HPDE6-E6E7 (cell line): Measurements from ENCODE around the gene OR6C75.
"Not testable (repeated sequence)": the region's sequence is repeated elsewhere in the genome, so short reads cannot be mapped to it uniquely, and the experiment has no call there.

Experiments
- DNase-seq: peaks from one replicate; pipeline ENCODE4 v3.0.0; 2011; ENCODE audit warnings: missing footprints; ENCODE audit errors: extremely low spot score

The OR6C75 gene

GRCh38 chr12:55362675-55363074 lies at the start of gene OR6C75:
TSS of gene OR6C75 (plus strand) at chr12:55362975. CDS start at chr12:55365111, 2,136 bp downstream.
- DNase-seq = no peak

GRCh38 chr12:55314043-55314442 lies 48.7 kb upstream of the OR6C75 start, which contains the start of gene OR6C1:
TSS of gene OR6C1 (plus strand) at chr12:55314343. CDS start at chr12:55320600, 6,257 bp downstream.
- DNase-seq = no peak

DNA sequence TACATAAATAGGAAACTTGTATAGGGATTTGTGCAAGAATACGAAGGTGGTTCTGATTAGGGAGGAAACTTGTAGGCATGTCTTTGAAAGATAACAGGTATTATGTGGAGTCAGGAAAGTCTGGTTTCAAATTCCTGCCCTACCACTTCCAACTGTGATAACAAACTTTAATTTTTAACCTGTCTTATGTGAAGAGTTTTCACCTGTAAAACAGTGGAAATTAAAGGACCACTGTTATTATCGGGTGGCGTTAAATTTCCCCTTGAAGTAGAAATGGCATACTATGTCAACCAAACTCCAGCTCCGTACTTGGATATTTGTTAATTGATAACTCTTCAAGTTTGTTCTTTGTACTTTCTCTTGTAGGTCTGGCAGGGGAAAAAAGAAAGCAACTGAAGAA lies 42.6 kb upstream of the OR6C75 start:
- DNase-seq = no peak

DNA sequence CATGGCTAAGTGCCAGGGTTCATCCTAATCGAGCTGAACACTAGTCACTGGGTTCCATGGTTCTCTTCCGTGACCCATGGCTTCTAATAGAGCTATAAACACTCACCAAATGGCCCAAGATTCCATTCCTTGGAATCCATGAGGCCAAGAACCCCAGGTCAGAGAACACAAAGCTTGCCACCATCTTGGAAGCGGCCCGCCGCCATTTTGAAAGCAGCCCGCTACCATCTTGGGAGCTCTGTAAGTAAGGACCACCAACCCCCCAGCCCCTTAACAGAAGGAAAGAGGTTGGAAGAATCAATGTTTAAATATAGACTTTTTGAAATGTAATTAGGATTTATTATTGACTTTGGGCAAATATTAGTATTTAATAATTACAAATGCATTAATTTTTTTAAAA lies 37.0 kb upstream of the OR6C75 start:
- DNase-seq = not testable (repeated sequence)

- DNase-seq = no peak
Observed at GRCh38 chr12:55330446-55330845, 32.3 kb upstream of the OR6C75 start, which contains the start of gene OR6C3. TSS of gene OR6C3 (plus strand) at chr12:55330746. CDS start at chr12:55331701, 955 bp downstream.

DNA sequence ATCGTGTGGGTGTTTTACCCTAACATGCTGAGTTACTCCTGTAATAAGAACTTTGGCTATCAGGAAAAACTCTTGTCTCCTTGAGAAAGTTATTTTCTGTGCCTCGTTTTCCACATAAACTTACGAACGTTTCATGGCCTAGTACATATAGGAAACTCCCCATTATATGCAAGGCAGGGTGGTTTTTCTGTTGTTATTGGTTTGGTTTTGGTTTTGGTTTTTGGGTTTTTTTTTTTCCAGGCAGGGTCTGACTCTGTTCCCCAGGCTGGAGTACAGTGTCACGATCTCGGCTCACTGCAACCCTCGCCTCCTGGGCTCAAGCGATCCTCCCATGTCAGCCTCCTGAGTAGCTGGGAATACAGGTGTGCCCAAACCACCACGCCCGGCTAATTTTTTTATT lies 26.8 kb upstream of the OR6C75 start:
- no peak for DNase-seq

DNA sequence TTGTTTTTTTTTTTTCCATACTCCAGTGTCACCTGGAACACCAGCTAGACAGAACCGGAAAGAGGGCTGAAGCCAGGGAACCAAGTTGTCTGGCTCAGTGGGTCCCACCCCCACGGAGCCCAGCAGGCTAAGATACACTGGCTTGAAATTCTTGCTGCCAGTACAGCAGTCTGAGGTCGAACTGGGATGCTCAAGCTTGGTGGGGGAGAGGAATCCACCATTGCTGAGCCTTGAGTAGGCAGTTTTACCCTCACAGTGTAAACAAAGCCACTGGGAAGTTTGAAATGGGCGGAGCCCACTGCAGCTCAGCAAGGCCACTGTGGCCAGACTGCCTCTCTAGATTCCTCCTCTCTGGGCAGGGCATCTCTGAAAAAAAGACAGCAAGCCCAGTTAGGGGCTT lies 7.4 kb upstream of the OR6C75 start:
- not testable (repeated sequence) for DNase-seq

- DNase-seq = no peak
Observed at GRCh38 chr12:55365086-55365485, 2.3 kb downstream of the OR6C75 start.

GRCh38 chr12:55372521-55372920 lies 9.7 kb downstream of the OR6C75 start:
- DNase-seq = no peak

- no peak for DNase-seq
Observed at GRCh38 chr12:55385891-55386290, 23.1 kb downstream of the OR6C75 start.

DNA sequence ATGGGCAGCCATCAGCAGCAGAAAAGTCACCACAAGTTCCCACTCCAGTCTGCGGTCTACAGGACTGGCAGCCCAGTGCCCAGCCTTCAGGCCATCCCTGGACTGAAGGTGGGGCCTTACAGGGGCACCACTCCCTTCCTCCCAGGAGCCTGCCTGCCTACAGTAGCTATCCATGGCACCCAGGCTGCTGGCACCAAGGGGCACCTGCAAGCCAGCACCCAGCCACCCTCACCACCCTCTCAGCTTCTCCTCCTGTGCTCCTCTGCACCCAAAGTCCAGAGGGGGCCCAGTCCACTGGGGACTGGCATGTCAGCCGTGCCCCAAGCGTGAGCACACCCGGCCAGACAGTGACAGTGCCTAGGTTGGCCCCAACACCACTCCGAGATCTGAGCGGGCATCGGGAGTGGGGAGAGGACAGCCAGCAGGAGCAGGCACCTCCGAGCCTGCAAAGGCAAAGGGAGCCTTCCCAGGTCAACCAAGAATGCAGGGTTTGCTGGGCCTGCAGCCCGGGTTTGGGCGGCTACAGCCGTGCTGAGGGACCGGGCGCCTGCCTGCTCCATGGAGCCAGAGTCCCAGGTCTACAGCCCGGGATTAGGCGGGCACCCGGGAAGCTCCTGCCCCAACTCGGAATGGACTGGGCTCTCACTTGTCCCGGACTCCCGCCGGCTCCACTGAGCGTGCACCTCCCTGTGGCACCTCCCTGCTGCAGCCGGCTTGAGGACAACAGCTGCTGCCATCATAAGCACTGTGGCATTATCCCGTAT lies 29.4 kb downstream of the OR6C75 start:
- DNase-seq = no peak

DNA sequence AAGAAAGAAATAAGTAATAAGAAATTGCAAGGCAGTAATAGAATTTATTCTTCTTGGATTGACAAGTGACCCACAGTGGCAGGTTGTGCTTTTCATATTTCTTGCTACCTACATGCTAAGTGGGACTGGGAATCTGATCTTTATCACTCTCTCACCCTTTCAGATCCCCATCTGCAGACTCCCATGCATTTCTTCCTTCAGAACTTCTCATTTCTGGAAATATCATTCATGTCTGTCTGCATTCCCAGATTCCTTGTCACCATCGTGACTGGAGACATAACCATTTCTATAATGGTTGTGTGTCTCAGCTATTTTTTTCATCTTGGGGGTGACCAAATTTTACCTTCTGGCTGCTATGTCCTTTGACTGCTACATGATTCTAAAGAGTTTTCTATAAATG lies 33.6 kb downstream of the OR6C75 start:
- DNase-seq = no peak

GRCh38 chr12:55400229-55400628 lies 37.5 kb downstream of the OR6C75 start, which contains the start of gene OR6C65:
TSS of gene OR6C65 (plus strand) at chr12:55400529. CDS start at chr12:55400529, 0 bp downstream.
- DNase-seq = no peak

DNA sequence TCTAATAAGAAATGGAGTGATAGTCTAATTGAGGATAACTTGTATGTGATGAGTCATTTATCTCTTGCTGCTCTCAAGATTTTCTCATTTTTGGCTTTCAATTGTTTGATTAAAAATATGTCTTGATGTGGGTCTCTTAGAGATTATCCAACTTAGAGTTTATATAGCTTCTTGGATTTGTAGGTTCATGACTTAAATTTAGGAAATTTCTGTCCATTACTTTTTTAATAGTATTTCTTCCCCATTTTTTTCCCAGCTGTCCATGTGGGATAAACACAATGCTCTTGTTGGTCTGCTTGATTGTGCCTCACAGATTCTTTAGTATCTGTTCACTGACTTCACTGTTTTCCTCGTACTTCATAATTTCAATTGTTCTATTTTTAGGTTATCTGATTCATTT lies 45.1 kb downstream of the OR6C75 start:
- no peak for DNase-seq

DNA sequence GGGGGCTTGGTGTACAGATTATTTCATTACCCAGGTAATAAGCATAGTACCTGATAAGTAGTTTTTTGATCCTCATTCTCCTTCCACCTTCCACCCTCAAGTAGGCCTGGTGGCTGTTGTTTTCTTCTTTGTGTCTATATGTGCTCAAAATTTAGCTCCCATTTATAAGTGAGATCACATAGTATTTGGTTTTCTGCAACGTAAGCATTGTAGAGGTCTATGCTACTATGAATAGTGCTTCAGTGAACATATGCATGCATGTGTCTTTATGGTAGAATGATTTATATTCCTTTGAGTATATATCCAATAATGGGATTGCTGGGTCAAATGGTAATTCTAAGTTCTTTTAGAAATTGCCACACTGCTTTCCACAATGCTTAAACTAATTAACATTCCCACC lies 46.4 kb downstream of the OR6C75 start:
- DNase-seq = not testable (repeated sequence)

- not testable (repeated sequence) for DNase-seq
Observed at GRCh38 chr12:55412138-55412537, 49.4 kb downstream of the OR6C75 start.

DNA sequence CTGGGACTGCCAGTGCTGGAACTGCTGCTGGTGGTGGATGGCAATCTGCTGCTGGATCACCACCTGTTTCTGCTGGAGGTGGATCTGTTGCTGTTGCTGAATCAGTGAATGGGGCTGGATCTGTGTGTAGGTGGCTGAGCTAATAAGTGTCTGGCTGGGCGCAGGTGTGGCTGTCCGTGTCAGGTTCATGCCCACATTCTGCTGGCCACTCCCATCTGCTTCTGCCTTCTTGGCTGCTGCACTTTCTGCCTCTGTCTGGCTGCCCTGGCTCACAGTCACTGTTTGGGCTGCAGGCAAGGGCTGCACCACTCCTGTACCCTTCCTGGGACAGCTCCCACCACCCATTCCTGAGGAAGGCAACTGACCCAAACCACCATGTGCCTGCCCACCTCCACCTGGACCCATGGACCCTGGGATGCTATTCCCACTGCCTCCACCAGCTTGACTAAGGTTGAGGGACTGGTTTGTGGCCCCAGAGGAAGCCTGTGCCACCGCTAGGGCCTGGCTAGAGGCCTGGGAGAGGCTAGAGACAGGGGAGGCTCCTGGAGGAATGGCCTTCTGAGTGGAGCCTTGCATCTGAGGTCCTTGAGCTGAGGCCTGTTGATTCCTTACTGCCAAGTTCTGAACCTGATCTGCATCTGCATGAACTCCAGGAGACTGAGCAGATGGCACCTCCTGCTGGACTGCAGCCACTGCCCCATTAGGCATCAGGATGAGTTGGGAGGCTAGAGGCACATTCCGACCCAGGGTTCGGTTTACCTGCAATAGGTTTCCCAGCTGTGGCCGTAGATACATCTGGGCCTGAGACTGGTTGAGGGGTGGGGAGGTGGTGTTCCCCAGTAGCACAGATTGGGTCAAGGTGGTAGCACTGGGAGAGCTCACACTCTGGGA lies 51.0 kb downstream of the OR6C75 start:
- DNase-seq = not testable (repeated sequence)

- not testable (repeated sequence) for DNase-seq
Observed at GRCh38 chr12:55414396-55414823, 51.6 kb downstream of the OR6C75 start.

DNA sequence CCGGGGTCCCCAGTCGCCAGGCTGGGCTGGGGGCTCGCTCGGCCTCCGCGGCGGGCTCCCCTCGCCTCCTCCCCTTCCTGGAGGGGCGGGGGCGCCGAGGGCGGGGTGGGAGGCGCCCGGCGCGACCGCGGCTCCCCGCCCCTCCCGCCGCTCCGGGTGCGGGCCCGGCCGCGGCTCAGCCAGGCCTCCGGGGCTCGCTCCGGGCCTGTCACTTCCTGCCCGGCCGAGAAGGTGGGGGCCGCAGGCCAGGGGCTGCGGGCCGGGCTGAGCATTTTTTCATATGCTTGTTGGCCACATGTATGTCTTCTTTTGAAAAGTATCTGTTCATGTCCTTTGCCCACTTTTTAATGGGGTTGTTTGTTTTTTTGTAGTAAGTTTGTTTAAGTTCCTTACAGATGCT lies 52.1 kb downstream of the OR6C75 start:
- DNase-seq = not testable (repeated sequence)

DNA sequence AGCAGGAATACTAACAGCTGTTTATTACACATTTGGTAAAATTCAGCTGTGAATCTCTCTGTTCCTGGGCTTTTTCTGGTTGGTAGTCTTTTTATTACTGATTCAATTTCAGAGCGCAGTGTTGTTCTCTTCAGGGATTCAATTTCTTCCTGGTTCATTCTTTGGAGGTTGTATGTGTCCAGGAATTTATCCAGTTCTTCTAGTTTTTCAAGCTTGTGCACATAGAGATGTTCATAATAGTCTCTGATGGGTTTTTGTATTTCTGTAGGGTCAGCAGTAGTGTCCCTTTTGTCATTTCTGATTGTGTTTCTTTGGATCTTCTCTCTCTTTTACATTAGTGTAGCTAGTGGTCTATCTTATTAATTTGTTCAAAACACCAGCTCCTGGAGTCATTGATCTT lies 54.2 kb downstream of the OR6C75 start:
- DNase-seq = no peak
